ENCODE data around the gene GRM7. TPM values are rescaled to one million over a fixed set of nuclear protein-coding genes. Genes with fewer than 3 reads are reported as not detected.

The GRM7 gene
- total and polyA plus RNA-seq, 8 donors: 0.05 to 2.2 TPM; not detected in 6

- Histone ChIP-seq H3K27ac (no peak overlapping the region), H3K4me3 (no peak overlapping the region), H3K9me3 (no peaks in the 10 kb centered on the region), H3K36me3 (no peaks in the 10 kb centered on the region), H3K27me3 (no peaks in the 10 kb centered on the region), H3K4me1 (no peaks in the 10 kb centered on the region)
- no peak for TF ChIP-seq POLR2AphosphoS5 (IDR thresholded peaks at IDR 0.05)
- TF ChIP-seq EP300 (IDR thresholded peaks at IDR 0.05): no peak
- no peak for TF ChIP-seq CTCF (IDR thresholded peaks at IDR 0.05)
- no peak for TF ChIP-seq POLR2A (IDR thresholded peaks at IDR 0.05)
- WGBS, 5 donors: 71 to 94% (median 90%) methylated on average over 1 of the region's 1 CpG
- no peak for DNase-seq
- intact Hi-C loops (cut with DNase I; ENCODE audit: low total_unique reads): no loop called here
Measured at GRCh38 chr3:7272203-7272602, 411.3 kb downstream of the GRM7 start.

GRCh38 chr3:7275396-7275795 lies 414.5 kb downstream of the GRM7 start:
- WGBS, 5 donors: 74 to 95% (median 94%) methylated on average over 2 of the region's 2 CpGs
- Histone ChIP-seq H3K4me3 (no peak overlapping the region), H3K27ac (no peak overlapping the region), H3K4me1 (no peaks in the 10 kb centered on the region), H3K27me3 (no peaks in the 10 kb centered on the region), H3K9me3 (no peaks in the 10 kb centered on the region), H3K36me3 (no peaks in the 10 kb centered on the region)
- TF ChIP-seq EP300 (IDR thresholded peaks at IDR 0.05) (no peak), POLR2A (IDR thresholded peaks at IDR 0.05) (no peak), POLR2AphosphoS5 (IDR thresholded peaks at IDR 0.05) (no peak), CTCF (IDR thresholded peaks at IDR 0.05) (no peak)
- DNase-seq: no peak
- intact Hi-C loops (cut with DNase I; ENCODE audit: low total_unique reads): no loop called here

GRCh38 chr3:7280318-7280717 lies 419.4 kb downstream of the GRM7 start:
- Histone ChIP-seq H3K9me3 (no peaks in the 10 kb centered on the region), H3K27ac (no peak overlapping the region), H3K36me3 (no peaks in the 10 kb centered on the region), H3K4me3 (no peak overlapping the region), H3K4me1 (no peaks in the 10 kb centered on the region), H3K27me3 (no peaks in the 10 kb centered on the region)
- DNase-seq: peak in 1 of 2 donors; percentile 6
- TF ChIP-seq POLR2AphosphoS5 (IDR thresholded peaks at IDR 0.05) (no peak), EP300 (IDR thresholded peaks at IDR 0.05) (no peak), CTCF (IDR thresholded peaks at IDR 0.05) (no peak), POLR2A (IDR thresholded peaks at IDR 0.05) (no peak)
- 65 to 69% (median 67%) methylated on average over 4 of the region's 4 CpGs for WGBS, 5 donors
- intact Hi-C loops (cut with DNase I; ENCODE audit: low total_unique reads): loop anchor here (10.0 kb wide), 1 partner anchor 264 kb away; no protein-coding TSS in a partner anchor

- intact Hi-C loops (cut with DNase I; ENCODE audit: low total_unique reads): loop anchor here (10.0 kb wide), 1 partner anchor 262 kb away; no protein-coding TSS in a partner anchor
Measured at GRCh38 chr3:7282988-7283387, 422.1 kb downstream of the GRM7 start.

More at GRCh38 chr3:7282988-7283387, 422.1 kb downstream of the GRM7 start:
- Histone ChIP-seq H3K4me1 (no peaks in the 10 kb centered on the region), H3K9me3 (no peaks in the 10 kb centered on the region), H3K27me3 (no peaks in the 10 kb centered on the region), H3K27ac (no peak overlapping the region), H3K36me3 (no peaks in the 10 kb centered on the region), H3K4me3 (no peak overlapping the region)
- WGBS, 5 donors: 75 to 85% (median 82%) methylated on average over 4 of the region's 4 CpGs
- no peak for DNase-seq
- TF ChIP-seq POLR2A (IDR thresholded peaks at IDR 0.05) (no peak), POLR2AphosphoS5 (IDR thresholded peaks at IDR 0.05) (no peak), EP300 (IDR thresholded peaks at IDR 0.05) (no peak), CTCF (IDR thresholded peaks at IDR 0.05) (no peak)
